ENCODE data around the gene CEACAM16.

DNA sequence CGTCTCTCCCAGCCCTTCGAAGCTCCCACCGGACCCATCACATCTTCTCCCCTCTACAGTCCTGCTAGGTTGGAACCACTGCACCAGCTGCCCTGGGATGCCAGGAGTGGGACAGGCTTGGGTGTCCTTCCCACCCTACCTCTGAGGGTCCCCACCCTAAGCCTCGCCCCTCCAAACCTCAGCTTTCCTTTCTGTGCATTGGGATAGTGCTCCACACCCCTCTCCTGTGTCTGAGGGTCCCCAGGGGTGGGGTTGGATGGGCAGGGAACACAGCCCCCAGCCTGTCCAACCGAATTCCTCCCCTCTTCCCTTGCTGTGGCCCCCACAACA is 47.6 kb downstream of the CEACAM16 start:
- TF ChIP-seq, protein P1, sequence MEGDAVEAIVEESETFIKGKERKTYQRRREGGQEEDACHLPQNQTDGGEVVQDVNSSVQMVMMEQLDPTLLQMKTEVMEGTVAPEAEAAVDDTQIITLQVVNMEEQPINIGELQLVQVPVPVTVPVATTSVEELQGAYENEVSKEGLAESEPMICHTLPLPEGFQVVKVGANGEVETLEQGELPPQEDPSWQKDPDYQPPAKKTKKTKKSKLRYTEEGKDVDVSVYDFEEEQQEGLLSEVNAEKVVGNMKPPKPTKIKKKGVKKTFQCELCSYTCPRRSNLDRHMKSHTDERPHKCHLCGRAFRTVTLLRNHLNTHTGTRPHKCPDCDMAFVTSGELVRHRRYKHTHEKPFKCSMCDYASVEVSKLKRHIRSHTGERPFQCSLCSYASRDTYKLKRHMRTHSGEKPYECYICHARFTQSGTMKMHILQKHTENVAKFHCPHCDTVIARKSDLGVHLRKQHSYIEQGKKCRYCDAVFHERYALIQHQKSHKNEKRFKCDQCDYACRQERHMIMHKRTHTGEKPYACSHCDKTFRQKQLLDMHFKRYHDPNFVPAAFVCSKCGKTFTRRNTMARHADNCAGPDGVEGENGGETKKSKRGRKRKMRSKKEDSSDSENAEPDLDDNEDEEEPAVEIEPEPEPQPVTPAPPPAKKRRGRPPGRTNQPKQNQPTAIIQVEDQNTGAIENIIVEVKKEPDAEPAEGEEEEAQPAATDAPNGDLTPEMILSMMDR (IDR thresholded peaks at IDR 0.05; ENCODE audit: low read depth, low read length, poor library complexity, severe bottlenecking): no peak
- no peak for TF ChIP-seq EZH2phosphoT487 (IDR thresholded peaks at IDR 0.05; ENCODE audit: borderline replicate concordance, low read length)
